Subcutaneous adipose tissue (tissue), 4 donors: ENCODE results near the gene CEP43. TPM values are rescaled to one million over a fixed set of nuclear protein-coding genes. Genes with fewer than 3 reads are reported as not detected.

ENCODE experiments used
- small RNA-seq: library from RNA; depleted of rRNA; stranded (forward); fragments of <200 nt; gene quantifications from one replicate; pipeline ENCODE3, GENCODE V24; 2016
- total RNA-seq, 4 donors: library from RNA; depleted of rRNA; stranded (reverse); fragments of >200 nt; gene quantifications; one replicate each; pipeline ENCODE4 v1.1.0, GENCODE V29; 2016
- TF ChIP-seq, protein P1 (sequence below): fragments of 450-650 bp; IDR thresholded peaks from one replicate; pipeline ENCODE4 v1.5.1; 2016; ENCODE audit warnings: low read depth, mild to moderate bottlenecking, control low read depth, antibody characterized with exemption, moderate library complexity

CEP43 gene
- total RNA-seq, 4 donors from 2014 or later, result 7.3 to 16.2 (median 10.1) TPM

DNA sequence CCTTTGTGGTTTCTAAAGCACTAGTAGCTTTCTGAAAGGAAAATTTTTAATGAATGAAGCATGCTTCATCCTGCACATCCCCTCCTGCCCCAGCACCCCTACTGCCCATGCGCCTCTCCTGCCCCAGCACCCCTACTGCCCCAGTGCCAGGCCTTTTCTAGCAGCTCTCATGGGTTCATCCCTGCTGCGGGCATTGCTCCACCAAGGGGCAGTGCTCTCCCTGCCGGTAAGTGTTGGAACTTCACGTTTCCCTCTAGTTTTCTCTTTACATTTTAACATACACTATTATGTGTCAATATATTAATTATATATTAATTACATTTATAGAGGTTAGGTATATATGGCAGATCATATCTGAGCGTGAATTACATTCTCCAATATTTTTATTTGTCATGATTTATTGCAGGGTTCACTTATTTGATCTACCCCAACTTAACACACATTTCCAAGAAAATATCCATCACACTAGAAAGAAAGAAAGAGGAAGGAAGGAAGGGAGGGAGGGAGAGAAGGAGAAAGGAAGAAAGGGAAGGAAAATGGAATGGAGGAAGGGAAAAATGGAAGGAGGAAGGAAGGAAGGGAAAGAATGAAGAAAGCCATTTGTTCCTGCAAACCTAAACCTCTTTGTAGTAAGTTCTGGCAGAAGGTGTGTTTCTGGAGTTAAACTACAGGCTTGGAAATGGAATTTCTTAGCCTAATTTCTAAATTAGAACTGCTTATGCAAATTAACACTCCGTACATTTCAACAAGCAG is 46.8 kb downstream of the CEP43 start:
- TF ChIP-seq, protein P1, sequence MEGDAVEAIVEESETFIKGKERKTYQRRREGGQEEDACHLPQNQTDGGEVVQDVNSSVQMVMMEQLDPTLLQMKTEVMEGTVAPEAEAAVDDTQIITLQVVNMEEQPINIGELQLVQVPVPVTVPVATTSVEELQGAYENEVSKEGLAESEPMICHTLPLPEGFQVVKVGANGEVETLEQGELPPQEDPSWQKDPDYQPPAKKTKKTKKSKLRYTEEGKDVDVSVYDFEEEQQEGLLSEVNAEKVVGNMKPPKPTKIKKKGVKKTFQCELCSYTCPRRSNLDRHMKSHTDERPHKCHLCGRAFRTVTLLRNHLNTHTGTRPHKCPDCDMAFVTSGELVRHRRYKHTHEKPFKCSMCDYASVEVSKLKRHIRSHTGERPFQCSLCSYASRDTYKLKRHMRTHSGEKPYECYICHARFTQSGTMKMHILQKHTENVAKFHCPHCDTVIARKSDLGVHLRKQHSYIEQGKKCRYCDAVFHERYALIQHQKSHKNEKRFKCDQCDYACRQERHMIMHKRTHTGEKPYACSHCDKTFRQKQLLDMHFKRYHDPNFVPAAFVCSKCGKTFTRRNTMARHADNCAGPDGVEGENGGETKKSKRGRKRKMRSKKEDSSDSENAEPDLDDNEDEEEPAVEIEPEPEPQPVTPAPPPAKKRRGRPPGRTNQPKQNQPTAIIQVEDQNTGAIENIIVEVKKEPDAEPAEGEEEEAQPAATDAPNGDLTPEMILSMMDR, result no peak

DNA sequence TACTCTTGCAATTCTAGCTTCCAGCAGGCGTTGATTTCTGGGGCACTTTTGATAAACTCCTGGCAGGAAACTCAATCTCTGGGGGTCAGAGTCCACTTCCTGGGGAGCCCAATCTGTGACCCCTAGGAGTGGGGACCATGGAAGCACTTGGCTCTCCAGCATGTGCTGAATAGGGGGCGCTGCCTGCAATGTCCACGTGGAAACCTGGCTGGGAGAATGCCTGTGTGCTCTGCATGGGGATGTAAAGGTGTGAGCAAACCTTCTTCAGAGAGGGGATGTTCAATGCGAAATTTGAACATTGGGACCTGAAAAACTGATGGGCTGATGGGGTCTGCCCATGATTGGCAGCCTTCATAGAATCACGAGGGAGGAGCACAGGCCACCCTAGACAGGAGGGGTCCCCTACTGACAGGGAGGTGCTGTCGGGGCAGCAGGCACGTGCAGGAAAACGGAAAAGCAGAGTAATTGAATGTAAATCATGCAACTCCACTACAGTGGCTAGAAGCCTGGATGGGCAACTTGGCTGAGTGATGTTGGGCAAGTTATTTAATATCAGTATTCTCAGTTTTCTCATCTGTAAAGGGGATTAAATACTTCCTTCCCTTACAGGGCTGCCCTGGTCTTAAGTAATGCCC is 47.8 kb downstream of the CEP43 start:
- TF ChIP-seq, protein P1, result no peak

DNA sequence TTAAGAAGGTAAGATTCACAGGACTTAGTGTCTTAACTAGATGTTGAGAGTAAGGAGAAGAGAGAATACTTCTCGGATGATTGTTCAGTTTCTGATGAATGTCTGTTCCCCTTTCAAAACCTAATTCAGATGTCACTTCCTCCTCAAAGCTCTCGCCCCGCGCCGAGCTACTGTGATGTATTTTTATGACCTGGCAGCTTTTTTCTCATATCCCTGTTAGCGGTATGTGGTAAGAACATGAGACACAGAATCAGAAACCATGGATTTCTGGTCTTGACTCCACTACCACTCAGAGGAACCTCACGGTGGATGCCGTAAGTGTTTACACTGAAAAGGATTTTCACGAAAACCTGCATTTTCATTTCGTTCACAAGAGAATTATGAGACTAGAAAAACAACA is 48.4 kb downstream of the CEP43 start:
- TF ChIP-seq, protein P1, result no peak

Small RNA genes within 50 kb of the gene (small RNA-seq; reads per million reads assigned to genes)
- not detected for gene MIR3939

Other genes with a start within 250 kb of the CEP43 start
- gene RNASET2, start 42.8 kb upstream of the CEP43 start, total RNA-seq, result 100 to 1,000 TPM in 2 of 4 donors, 10 to 100 TPM in 2; 40.4 to 173 (median 77.0) TPM
- under 1 TPM in 1 of 4 donors, not detected in 3; 0.22 TPM for gene CCR6, start 123.7 kb downstream of the CEP43 start, total RNA-seq
- not detected for gene GPR31, start 158.6 kb downstream of the CEP43 start, total RNA-seq